ENCODE results near the gene SFRP5. TPM values are rescaled to one million over a fixed set of nuclear protein-coding genes. Genes with fewer than 3 reads are reported as not detected.

SFRP5 gene, protein sequence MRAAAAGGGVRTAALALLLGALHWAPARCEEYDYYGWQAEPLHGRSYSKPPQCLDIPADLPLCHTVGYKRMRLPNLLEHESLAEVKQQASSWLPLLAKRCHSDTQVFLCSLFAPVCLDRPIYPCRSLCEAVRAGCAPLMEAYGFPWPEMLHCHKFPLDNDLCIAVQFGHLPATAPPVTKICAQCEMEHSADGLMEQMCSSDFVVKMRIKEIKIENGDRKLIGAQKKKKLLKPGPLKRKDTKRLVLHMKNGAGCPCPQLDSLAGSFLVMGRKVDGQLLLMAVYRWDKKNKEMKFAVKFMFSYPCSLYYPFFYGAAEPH
- 0.48 TPM for total RNA-seq (ENCODE audit: insufficient read depth, low replicate concordance)

DNA sequence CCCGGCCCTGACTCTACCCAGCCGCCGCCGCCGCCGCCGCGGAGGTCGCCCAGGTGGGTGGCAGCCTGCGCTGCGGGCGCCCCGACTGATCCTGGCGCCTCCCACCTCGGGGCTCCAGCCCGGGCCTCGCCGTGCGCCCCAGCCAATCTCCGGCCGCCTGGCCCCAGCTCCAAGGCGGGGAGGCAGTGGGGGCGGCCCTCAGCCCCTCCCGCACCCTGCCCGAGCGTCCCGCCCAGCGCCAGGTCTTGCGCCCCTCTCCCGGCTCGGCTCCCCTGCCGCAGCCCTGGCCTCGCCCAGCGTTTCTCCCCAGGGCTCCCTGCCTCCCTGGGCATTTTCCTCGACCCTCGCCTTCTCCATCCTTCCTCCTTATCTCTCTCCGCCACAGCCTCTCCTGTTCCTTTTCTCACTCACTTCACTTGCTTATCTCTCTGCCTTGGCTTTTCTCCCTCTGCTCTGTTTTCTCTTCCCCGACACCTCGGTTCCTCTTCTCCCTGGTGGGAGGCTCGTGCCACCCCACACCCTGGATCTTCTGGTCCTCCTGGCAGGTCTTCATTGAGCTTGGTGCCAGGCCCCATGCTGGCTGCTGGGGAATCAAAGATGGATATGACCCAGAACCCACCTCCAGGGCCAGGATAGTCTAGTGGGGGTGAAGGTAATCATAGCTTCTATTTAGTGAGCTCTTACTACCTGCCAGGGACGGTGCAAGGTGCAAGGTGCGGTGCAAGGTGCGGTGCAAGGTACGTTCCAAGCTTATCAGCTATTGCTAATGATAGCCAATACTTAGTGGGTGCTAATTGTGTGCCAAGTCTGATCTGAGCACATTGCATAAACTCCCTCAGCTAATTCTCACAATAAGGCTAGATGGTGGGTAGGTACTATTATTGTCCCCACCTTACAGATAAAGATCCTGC, at the start of gene SFRP5:
SFRP5 (minus strand) TSS at position 87 of the 911 bp plus-strand sequence. CDS start 166 bp downstream, outside the sequence.
- DNase-seq (ENCODE audit: low spot score), result peak; percentile 24

DNA sequence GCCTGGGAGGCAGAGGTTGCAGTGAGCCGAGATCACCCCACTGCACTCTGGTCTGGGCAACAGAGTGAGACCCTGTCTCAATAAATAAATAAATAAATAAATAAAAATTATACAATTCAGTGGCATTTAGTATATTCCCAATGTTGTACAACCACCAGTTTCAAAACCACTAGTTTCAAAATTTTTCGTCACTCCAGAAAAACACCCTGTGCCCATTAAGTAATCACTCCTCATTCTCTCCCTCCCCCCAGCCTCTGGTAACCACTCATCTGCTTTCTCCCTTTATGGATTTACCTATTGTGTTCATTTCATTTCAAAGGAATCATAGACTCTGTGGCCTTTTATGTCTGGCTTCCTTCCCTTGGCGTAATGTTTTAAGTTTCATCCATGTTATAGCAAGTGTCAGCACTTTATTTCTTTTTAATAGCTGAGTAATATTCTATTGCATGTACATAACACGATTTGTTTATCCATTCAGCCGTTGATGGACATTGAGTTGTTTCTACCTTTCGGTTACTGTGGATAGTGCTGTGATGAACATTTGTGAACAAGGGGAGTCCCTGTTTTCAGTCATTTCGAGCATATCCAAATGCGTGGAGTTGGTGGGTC, 48.4 kb upstream of the SFRP5 start:
- DNase-seq (ENCODE audit: low spot score), result no peak

DNA sequence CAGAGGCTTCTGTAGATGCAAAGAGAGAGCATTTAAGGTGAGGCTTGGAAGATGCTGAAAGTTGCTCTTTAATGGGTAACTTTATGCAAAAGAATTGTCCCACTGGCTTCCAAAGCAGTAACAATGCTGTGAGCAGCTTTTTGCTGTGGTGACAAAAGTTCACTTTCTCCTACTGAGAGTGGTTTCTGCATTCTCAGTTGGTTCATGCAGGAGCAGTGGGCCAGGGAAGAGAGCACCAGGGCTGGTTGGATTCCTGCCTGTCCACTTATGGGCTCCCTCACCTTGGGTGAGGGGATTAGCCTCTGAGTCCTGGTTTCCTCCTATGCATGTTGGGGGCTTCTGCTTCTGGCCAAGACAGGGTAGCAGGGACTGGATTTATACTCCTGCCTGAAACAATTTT, 46.8 kb upstream of the SFRP5 start:
- DNase-seq (ENCODE audit: low spot score), result no peak

DNA sequence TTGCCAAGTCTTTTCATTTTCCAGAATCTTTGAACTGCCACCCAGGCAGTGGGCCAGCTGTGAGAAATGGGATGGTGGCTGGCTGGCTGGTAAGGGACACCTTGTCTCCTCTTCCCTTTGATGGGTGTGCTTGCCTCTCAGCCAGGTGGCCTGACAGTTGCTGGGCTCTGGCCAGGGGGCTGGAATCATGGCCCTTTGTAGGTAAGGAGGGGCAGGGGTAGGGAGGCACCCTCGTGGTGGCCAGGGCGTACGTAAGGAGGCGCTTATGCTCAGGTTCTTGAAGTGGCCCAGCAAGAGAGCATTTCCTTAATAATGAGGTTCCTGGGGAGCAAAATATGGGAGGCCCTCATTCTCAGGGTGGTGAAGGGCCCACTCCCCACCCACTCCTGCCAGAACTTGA, 44.8 kb upstream of the SFRP5 start:
- no peak for DNase-seq (ENCODE audit: low spot score)

DNA sequence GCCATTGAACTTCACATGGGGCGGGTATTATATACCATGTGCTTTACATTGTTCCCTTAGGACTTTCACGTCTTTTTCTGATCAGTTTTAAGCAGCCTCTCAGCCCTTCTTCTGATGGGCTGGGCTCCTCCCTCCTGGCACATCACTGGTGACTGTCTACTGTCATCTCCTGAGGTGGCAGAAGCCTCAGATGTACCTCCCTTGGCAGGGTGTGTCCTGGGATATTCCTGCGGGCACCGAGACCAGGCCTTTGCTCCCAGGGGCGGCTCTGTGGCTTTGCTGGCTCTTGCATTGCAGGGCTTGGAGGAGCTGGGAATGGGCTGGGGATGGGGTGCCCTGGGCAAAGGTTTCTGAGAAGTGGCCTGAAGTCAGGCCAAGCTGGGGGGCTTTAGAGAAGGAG, 43.2 kb upstream of the SFRP5 start:
- no peak for DNase-seq (ENCODE audit: low spot score)

DNA sequence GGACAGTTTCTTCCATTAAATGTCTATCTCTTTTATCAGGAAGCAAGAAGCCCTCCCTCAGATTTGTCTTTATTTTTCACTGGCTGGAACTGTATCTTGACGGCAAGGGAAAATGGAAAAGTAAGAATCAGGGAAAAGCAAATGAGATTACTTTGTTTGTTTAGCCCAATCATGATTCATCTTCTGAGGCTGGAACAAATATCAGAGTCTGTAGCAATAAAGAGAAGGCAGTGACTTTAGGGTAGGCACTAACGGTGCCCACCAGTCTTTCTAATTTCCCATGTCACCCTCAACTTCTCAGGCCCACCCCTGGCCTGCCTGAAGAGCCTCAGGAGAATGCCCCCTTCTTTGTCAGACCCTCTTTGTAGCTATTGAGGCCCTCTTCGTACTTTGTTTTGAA, 41.5 kb upstream of the SFRP5 start:
- no peak for DNase-seq (ENCODE audit: low spot score)

DNA sequence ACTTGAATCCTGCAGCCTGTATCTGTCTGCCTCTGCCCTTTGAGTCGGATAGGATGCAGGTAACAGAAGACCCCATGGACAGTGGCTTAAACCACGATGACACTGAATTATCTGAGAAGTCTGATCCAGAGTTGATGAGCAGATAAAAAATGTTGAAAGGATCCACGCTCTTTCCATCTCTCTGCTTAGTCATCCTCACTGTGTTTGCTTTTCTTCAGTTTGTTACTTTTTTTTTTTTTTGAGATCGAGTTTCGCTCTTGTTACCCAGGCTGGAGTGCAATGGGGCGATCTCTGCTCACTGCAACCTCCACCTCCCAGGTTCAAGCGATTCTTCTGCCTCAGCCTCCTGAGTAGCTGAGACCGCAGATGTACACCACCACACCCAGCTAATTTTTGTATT, 40.9 kb upstream of the SFRP5 start:
- no peak for DNase-seq (ENCODE audit: low spot score)

DNA sequence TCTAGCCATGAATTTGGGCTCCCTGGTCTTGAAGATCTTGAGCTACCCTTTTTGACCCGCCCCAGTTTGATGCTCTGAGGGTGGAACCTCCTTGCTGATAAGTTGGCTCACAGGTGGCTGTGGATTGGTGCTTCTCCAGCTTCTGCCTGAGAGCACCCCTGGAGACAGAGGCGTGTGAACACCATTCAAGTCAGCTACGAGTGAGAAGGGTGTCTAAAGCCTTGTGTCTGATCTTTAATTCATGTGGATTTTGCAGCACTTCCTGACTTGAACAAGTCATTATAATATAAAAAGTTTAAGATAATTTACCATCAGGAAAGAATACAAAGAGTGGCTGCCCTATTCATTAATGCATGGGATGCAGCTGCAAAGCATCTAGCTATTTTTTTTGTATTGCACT, 40.2 kb upstream of the SFRP5 start:
- no peak for DNase-seq (ENCODE audit: low spot score)

DNA sequence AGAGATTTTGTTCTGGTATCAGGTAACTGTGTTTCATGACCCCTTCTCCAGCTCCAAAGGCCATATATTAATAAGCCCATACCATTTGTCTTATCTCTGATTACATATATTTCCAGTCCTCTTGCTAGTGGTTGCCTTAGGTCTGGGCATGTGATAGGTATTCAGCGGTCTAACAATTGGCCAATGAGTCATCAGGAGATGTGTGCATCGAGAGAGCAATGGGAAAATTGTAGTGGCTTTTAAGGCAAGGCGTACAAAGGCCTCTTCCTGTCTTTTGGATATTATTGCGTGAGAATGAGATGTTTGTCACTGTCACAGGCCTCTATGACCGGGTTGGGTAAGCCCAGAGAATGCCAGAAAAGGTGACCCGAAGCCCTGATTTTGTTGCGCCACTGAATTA, 38.6 kb upstream of the SFRP5 start:
- DNase-seq (ENCODE audit: low spot score), result no peak

DNA sequence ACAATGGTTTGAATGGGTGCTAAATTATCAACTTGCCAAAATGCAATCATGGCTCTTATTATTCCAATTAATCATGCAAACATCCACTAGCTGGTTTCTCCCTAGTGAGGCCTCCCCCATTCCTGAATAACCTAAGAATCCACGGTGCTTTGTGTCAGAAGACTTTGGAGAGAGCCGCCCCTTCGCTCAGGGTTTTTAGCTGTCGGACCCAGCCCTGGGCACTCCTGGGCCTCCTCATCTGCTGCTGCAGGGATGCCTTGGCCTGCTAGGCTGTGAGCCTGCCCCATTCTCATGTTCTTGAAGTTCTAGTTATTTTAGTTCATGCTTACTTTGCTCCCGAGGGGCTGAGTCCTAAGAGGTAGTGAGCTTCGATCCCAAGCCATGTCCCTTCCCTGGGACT, 34.1 kb upstream of the SFRP5 start:
- DNase-seq (ENCODE audit: low spot score), result no peak

DNA sequence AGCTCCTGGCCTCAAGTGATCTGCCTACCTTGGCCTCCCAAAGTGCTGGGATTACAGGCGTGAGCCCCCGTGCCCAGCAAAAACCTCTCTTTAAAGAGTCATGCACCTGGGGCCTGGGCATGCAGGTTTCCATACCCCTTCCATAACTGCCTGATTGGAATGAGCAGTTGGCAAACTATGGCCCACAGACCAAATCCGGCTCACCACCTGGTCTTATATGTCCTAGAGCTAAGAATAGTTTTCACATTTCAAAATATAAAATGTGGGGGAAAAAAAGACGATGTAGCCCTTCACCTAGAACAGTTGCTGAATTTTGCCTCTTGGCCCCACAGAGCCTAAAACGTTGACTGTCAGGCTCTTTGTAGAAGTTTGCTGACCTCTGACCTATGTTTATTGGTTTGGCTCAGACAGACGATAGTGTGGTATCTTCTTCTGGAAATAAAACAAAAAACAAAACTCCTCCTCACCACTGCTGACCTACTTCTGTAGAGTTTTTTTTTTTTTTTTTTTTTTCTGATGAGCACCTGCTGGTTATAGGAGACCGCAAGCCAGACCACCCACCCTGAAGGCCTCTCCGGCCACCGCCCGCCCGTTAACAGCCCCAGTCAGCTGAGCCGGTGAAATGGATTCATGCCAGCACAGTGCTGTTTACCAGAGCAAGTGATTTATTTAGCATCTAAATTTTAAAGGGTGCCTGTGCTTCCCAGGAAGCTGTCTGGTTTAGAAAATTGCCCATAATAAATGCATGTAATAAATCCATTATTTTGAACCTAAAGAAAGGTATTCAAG, 33.5 kb upstream of the SFRP5 start:
- no peak for DNase-seq (ENCODE audit: low spot score)

DNA sequence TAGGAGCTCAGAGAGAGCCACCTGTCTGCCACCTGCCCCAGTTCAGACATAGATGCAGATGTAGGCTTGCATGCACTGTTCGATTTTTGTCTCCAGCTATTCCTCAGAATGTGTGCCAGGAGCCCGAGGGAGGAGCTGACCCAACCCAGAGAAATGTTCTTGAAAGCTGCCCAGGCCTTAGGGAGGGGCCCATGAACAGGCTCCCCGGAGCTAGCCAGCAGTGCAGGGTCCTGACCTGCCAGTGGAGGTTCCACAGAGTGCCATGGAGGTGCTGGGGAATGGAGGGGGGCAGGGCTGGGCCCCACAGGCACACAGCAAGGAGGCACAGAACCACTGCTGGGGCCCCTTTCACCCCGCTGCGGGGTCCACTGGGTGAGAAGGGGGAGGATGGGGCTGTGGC, 29.6 kb upstream of the SFRP5 start:
- DNase-seq (ENCODE audit: low spot score), result no peak

DNA sequence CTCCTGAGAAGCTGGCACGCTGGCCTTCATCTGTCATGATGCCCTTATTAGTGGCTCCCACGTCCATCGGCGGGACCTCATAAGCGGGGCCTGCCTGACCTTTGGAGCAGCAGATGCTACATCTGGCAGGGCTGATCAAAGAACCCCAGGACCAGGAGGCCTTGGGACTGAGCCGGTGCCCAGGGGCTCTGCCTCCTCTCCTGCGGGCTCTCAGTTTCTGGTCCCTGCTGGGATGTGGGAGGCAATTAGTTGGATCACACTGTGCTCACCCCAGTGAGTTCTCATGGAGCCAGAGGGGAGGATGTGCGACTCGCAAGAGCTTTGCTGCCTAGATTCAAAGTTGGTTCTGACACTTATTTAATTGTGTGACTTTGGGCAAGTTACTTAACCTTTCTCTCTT, 28.7 kb upstream of the SFRP5 start:
- no peak for DNase-seq (ENCODE audit: low spot score)

DNA sequence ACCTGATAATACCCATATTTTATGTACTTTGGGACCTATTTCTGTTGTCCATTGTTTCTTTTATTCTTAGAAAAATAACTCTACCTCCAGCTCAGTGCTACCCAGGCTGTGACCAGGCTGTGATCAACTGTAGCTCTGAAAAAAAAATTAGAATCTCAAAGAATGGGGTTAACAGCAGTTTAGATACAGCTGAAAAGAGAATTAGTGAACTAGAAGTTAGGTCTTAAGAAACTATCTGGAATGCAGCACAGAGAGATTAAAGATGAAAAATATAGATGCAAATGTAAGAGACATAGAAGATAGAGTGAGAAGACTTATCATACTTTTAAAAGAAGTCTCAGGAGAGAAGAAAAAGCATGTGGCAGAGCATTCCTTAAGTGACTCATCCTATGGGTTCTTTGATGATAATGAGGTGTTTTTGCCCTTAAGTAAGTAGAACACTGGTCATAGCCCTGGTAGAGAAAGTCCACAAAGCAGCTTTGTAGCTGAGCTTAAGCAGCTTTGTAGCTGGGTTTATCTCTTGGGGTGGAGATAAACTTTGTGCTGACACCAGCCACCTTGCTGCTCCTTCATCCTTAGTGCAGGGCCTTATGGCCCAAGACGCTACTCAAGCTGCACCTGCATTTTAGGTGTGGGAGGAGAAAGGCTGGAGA, 27.3 kb upstream of the SFRP5 start:
- no peak for DNase-seq (ENCODE audit: low spot score)

DNA sequence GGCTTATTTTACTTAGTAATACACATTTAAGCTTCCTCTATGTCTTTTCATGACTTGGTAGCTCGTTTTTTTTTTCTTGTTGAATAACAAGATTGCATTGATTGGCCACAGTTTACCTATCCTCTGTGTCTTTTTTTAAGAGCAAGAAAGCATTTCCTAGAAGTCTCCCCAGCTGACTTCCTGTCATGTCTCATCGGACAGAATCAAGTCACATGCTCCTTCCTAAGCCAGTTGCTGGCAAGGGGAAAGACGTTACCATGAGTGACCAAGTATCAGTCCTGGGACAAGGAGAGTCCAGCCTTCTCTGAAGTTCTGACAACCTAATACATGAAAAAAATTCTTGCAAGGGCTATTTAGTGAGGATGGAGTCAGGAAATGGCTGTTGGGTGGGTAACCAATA, 24.9 kb upstream of the SFRP5 start:
- no peak for DNase-seq (ENCODE audit: low spot score)

DNA sequence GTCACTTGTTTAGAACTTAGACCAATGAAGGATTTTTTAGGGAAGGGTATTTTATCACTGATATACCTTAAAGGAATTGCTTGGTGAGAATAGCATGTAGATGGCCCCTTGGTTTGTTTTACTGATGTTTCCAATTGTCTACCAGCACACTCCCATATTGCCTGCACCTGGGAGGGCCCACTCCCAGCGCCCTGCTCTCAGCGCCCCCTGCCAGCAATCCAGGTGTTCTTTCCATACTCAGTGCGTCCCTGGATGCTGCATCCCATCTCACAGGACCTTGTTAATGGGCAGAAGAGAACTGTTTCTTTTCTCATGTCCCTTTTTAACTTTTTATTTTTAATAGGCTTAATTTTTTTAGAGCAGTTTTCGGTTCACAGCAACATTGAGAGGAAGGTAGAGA, 24.1 kb upstream of the SFRP5 start:
- DNase-seq (ENCODE audit: low spot score), result no peak

DNA sequence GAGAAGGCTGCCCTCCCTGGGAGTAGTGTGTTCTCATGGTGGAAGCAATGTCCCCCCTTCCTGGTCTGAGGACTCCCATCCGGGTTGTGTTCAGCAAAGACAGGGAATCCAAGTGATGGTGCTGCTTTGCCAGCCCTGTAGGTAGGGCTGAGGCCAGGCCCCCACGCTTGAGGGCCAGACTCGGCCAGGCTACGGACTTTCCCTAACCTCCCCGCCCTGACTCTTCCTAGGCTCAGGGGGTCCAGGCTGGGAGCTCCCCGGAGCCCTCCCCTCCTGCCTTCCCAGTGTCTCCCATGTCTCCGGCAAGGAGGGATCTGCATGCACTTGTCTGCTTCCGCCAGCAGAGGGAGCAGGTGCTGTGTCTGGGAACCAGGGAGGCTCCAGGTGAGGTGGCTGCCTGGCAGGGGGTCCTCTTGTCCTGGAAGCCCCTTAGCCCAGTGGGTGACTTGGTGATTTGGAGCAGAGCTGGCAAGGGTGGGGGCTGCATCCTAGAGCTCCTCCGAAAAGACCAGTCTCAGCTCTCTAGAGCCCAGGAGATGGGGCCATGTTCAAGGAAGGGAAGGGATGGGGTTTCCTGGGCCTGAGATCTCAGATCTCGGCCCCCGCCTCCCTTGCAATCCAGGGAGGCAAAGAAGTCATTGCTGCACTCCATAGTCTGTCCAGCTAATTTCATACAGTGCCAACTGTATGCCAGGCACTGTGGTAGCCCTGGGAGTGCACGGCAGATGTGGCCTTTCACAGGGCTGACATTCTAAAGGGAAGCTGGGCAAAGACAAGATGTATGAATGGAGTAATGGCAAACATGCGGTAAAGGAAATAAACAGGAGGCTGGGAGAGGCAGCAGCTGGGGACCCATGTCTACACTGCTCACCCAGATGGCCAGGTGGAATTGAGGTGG, 20.3 kb upstream of the SFRP5 start:
- peak; percentile 56 for DNase-seq (ENCODE audit: low spot score)

DNA sequence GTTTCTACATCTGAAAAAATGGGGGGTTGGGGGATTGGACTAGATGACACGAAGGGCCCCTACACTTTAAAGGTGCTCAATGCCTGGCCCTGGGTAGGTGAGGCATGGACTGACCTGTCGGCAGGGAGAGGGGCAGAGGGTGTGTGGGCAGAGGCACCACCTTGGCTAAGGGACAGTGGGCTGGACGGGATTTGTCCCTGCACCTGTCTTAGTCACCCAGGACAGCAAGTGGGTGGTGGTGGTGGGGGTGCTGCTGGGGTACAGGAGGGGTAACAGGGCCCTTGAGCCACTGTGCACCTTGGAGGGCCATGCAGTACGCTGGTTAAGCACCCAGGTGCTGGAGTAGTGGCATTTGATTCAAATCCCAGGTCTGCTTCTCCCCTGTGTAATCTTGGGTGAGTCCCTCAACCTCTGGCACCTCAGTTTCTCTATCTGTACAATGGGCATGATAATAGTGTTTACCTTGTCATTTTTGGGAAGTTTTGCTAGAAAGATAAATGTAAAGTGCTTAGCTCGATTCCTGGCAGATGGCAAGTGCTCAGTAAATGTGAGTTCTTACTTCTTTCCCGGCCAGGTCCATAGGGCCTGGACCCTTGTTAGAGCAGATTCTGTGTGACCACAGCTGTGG, 18.1 kb upstream of the SFRP5 start:
- DNase-seq (ENCODE audit: low spot score), result no peak

DNA sequence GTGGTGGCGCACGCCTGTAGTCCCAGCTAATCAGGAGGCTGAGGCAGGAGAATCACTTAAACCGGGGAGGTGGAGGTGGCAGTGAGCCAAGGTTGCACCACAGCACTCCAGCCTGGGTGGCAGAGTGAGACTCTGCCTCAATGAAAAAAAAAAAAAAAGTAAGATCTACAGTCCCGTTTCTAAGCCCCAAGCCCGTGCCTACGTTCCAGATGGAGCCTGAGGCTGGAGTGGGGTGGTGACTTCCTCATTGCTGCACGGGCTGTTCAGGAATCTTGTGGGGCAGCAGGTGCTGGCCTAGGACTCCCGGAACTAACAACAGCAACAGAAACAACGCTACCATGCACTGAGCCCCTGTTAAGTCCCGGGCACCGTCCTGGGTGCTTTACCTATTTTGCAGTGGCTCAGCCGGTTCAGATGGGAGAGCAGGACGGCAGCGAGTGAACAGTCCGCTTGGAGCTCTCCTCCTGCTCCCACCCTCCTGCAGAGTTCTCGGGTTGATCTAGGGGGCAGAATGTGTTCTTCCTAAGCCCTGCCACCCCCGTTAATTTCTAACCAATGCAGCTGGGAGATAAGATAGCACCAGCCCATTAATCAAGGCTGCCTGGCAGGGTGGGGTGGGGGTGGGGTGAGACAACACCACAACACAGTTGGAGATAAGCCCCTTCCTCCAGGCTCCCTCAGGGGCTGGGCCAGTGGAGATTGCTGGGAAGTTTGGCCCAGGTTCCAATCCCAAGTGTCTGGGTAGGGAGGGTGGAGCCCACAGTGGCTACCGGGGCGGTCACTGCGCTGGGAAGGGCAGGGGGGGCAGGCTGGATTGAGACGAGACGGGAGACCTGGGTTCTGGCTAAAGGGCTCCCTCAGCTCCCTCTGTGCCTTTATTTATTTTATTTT, 17.0 kb upstream of the SFRP5 start:
- peak; percentile 64 for DNase-seq (ENCODE audit: low spot score)
